Measurements from ENCODE around the gene MAMDC4. TPM values are rescaled to one million over a fixed set of nuclear protein-coding genes. Genes with fewer than 3 reads are reported as not detected.

The MAMDC4 gene
- total and polyA plus RNA-seq, 12 donors = 4.1 to 45.4 (median 8.3) TPM

DNA sequence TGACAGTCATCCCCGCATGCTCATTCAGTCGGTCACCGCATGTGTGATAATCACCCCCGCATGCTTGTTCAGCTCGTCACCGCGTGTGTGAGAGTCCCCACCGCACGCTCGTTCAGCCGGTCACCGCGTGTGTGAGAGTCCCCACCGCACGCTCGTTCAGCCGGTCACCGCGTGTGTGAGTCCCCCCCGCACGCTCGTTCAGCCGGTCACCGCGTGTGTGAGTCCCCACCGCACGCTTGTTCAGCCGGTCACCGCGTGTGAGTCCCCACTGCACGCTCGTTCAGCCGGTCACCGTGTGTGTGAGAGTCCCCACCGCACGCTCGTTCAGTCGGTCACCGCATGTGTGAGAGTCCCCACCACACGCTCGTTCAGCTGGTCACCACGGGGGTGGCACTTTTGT lies 37.7 kb downstream of the MAMDC4 start:
- ATAC-seq = no peak
- intact Hi-C loops (cut with DNase I) = loop anchor here in 5 of 10 donors (5.0 to 10.0 kb wide), 4 partner anchors 32 to 52 kb away; partner anchors contain the start of gene FBXW5 (in 1 of the 5)
- TF ChIP-seq, protein P1, sequence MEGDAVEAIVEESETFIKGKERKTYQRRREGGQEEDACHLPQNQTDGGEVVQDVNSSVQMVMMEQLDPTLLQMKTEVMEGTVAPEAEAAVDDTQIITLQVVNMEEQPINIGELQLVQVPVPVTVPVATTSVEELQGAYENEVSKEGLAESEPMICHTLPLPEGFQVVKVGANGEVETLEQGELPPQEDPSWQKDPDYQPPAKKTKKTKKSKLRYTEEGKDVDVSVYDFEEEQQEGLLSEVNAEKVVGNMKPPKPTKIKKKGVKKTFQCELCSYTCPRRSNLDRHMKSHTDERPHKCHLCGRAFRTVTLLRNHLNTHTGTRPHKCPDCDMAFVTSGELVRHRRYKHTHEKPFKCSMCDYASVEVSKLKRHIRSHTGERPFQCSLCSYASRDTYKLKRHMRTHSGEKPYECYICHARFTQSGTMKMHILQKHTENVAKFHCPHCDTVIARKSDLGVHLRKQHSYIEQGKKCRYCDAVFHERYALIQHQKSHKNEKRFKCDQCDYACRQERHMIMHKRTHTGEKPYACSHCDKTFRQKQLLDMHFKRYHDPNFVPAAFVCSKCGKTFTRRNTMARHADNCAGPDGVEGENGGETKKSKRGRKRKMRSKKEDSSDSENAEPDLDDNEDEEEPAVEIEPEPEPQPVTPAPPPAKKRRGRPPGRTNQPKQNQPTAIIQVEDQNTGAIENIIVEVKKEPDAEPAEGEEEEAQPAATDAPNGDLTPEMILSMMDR (IDR thresholded peaks at IDR 0.05) = no peak

DNA sequence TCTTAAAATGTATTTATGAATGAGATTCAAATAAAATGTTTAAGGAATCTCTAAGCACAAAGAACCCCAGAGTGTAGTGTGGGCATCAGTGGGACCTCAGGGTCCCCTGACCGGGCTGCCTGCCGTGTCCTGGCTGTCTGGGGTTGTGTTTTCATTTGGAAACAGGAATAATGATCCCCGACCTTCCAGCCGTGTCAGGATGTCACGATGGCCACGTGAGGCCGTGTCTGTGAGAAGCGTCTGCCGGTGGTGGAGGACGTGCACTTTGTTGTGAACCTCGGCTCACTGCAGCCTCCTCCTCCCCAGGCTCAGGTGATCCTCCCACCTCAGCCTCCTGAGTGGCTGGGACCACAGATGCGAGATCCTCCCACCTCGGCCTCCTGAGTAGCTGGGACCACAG lies 38.5 kb downstream of the MAMDC4 start:
- Histone ChIP-seq H3K36me3 (peaks cover 0 to 45% (median 8%) of the 10 kb centered on the region in 9 donors), H3K9me3 (no peaks in the 10 kb centered on the region), H3K27me3 (no peaks in the 10 kb centered on the region), H3K4me1 (peaks cover 8 to 22% (median 15%) of the 10 kb centered on the region in 9 donors), H3K27ac (no peak overlapping the region), H3K4me3 (no peak overlapping the region)
- TF ChIP-seq, protein P1 (IDR thresholded peaks at IDR 0.05) = no peak
- no peak for ATAC-seq
- 84 to 87% methylated on average over 13 of the region's 13 CpGs for WGBS, 2 donors
- intact Hi-C loops (cut with DNase I) = no loop called here
- no peak for DNase-seq

More for the DNA sequence above, 37.7 kb downstream of the MAMDC4 start:
- peaks cover 0 to 41% (median 3%) of the 10 kb centered on the region in 9 donors for H3K36me3 ChIP-seq
- DNase-seq = no peak
- no peak overlapping the region for H3K27ac ChIP-seq
- no peaks in the 10 kb centered on the region for H3K27me3 ChIP-seq
- H3K9me3 ChIP-seq = no peaks in the 10 kb centered on the region
- H3K4me1 ChIP-seq = peaks cover 8 to 27% (median 20%) of the 10 kb centered on the region in 9 donors
- 94 to 95% methylated on average over 42 of the region's 42 CpGs for whole genome bisulfite sequencing, 2 donors
- no peak overlapping the region for H3K4me3 ChIP-seq

DNA sequence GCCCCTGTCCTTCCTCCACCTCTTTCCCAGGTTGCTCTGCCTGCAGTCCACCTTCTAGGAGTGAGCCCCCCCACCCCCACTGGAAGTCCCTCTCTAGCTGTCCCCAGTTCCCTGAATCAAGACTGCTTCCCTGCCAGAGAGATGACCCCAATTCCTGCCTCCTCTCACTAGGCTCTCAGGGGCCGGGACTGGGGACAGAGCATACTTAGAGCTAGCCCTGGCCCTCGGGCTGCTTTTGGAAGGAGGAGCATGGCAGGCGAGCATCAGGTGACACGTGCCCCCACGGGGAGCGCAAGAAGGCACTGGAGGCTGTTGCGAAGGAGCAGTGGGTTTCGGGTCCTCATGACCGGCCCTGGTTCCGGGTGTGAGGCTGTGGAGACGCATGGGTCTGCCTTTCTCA lies 43.9 kb downstream of the MAMDC4 start:
- H3K4me1 ChIP-seq = peaks cover 0 to 7% (median 6%) of the 10 kb centered on the region in 9 donors
- no peaks in the 10 kb centered on the region for H3K27me3 ChIP-seq
- intact Hi-C loops (cut with DNase I) = no loop called here
- H3K36me3 ChIP-seq = peaks cover 0 to 62% (median 19%) of the 10 kb centered on the region in 9 donors
- TF ChIP-seq, protein P1 (IDR thresholded peaks at IDR 0.05) = no peak
- no peak for ATAC-seq
- no peaks in the 10 kb centered on the region for H3K9me3 ChIP-seq
- H3K4me3 ChIP-seq = no peak overlapping the region
- no peak overlapping the region for H3K27ac ChIP-seq
- DNase-seq = no peak
- 82 to 85% methylated on average over 11 of the region's 11 CpGs for WGBS, 2 donors

DNA sequence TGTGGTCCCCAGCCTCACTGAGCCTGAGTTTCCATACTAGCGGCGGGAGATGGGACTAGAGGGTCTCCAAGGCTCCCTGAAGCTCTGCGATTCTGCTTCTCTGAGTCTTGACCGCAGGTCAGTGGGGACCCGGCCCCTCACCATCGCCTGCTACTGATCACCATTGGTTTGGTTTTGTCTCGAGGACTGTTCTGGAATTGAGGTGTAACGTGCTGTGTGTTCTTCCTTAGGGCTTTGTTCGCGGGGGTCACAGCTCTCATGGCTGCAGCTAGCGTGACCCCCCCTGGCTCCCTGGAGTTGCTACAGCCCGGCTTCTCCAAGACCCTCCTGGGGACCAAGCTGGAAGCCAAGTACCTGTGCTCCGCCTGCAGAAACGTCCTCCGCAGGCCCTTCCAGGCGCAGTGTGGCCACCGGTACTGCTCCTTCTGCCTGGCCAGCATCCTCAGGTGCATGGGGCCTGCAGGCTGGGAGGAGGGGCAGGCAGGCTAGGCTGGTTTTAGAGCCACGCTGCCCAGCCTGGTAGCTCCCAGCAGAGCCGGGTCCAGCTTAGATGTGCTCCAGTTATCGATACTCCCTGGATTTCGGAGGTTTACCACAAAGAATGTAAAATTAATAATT lies 46.4 kb downstream of the MAMDC4 start:
- intact Hi-C loops (cut with DNase I) = no loop called here

More for the DNA sequence above, 46.4 kb downstream of the MAMDC4 start:
- no peak for DNase-seq
- no peak for ATAC-seq
- H3K9me3 ChIP-seq = no peaks in the 10 kb centered on the region
- TF ChIP-seq, protein P1 (IDR thresholded peaks at IDR 0.05) = no peak
- peaks cover 19 to 33% (median 31%) of the 10 kb centered on the region in 9 donors for H3K4me1 ChIP-seq
- H3K27me3 ChIP-seq = no peaks in the 10 kb centered on the region
- no peak overlapping the region for H3K4me3 ChIP-seq
- 95 to 97% methylated on average over 21 of the region's 21 CpGs for WGBS, 2 donors
- peaks cover 0 to 55% (median 17%) of the 10 kb centered on the region in 9 donors for H3K36me3 ChIP-seq
- H3K27ac ChIP-seq = no peak overlapping the region

All from heart right ventricle (tissue), 16 donors.